ENCODE data around the gene NXPH4. TPM values are rescaled to one million over a fixed set of nuclear protein-coding genes. Genes with fewer than 3 reads are reported as not detected.

NXPH4 gene
- total RNA-seq, 4 donors from 2014 or later, result 7.1 to 26.0 (median 18.3) TPM

GRCh38 chr12:57198329-57198728, 18.3 kb upstream of the NXPH4 start:
- WGBS, result 93% methylated on average over 2 of the region's 17 CpGs
- TF ChIP-seq, protein P1, sequence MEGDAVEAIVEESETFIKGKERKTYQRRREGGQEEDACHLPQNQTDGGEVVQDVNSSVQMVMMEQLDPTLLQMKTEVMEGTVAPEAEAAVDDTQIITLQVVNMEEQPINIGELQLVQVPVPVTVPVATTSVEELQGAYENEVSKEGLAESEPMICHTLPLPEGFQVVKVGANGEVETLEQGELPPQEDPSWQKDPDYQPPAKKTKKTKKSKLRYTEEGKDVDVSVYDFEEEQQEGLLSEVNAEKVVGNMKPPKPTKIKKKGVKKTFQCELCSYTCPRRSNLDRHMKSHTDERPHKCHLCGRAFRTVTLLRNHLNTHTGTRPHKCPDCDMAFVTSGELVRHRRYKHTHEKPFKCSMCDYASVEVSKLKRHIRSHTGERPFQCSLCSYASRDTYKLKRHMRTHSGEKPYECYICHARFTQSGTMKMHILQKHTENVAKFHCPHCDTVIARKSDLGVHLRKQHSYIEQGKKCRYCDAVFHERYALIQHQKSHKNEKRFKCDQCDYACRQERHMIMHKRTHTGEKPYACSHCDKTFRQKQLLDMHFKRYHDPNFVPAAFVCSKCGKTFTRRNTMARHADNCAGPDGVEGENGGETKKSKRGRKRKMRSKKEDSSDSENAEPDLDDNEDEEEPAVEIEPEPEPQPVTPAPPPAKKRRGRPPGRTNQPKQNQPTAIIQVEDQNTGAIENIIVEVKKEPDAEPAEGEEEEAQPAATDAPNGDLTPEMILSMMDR (IDR thresholded peaks at IDR 0.05), result no peak
- TF ChIP-seq EP300 (IDR thresholded peaks at IDR 0.05) (no peak), POLR2AphosphoS5 (IDR thresholded peaks at IDR 0.05) (no peak), POLR2A (IDR thresholded peaks at IDR 0.05) (no peak)

DNA sequence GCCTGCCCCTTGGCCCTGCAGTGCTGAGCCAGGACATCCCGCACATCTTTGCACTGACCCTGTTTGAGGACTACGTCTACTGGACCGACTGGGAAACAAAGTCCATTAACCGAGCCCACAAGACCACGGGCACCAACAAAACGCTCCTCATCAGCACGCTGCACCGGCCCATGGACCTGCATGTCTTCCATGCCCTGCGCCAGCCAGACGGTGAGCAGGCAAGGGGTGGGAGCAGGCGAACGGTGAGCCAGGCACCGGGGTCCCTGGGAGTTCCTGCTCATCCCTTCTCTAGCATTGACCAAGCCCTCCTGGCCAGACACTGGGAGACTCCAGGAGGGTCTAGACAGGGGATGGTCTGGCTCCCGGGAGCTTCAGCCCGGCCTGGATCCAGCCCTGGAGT, 17.4 kb upstream of the NXPH4 start:
- no peaks in the 10 kb centered on the region for H3K4me1 ChIP-seq
- peaks cover 100% of the 10 kb centered on the region for H3K36me3 ChIP-seq
- H3K27ac ChIP-seq, result no peak overlapping the region
- WGBS, result 87% methylated on average over 7 of the region's 15 CpGs
- DNase-seq (ENCODE audit: low spot score in 2 of 2), result no peak
- H3K4me3 ChIP-seq, result no peak overlapping the region
- TF ChIP-seq POLR2A (IDR thresholded peaks at IDR 0.05) (no peak), EP300 (IDR thresholded peaks at IDR 0.05) (no peak), POLR2AphosphoS5 (IDR thresholded peaks at IDR 0.05) (no peak)
- TF ChIP-seq, protein P1 (IDR thresholded peaks at IDR 0.05), result no peak
- no peaks in the 10 kb centered on the region for H3K27me3 ChIP-seq
- H3K9me3 ChIP-seq, result no peaks in the 10 kb centered on the region

More at GRCh38 chr12:57198329-57198728, 18.3 kb upstream of the NXPH4 start:
- Histone ChIP-seq H3K4me1 (no peaks in the 10 kb centered on the region), H3K9me3 (no peaks in the 10 kb centered on the region), H3K4me3 (no peak overlapping the region), H3K27me3 (no peaks in the 10 kb centered on the region), H3K36me3 (peaks cover 100% of the 10 kb centered on the region), H3K27ac (no peak overlapping the region)
- DNase-seq (ENCODE audit: low spot score in 2 of 2), result no peak

DNA sequence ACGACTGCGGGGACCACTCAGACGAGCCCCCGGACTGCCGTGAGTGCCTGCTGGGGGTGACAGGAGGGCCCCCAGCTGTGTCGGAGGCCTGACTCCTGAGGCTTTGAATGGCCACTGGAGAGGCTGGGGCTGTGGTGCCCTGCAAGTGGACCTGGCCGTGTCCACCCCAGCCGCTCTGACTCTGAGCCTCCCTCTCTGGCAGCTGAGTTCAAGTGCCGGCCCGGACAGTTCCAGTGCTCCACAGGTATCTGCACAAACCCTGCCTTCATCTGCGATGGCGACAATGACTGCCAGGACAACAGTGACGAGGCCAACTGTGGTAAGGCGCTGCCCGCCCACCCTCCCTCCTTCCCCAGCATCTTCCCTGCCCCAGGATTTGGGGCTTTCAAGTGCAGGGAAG, 16.1 kb upstream of the NXPH4 start:
- H3K36me3 ChIP-seq, result peaks cover 100% of the 10 kb centered on the region
- no peak for DNase-seq (ENCODE audit: low spot score in 2 of 2)
- no peaks in the 10 kb centered on the region for H3K27me3 ChIP-seq
- H3K4me1 ChIP-seq, result no peaks in the 10 kb centered on the region
- H3K9me3 ChIP-seq, result no peaks in the 10 kb centered on the region
- TF ChIP-seq EP300 (IDR thresholded peaks at IDR 0.05), result no peak
- TF ChIP-seq POLR2A (IDR thresholded peaks at IDR 0.05), result no peak
- TF ChIP-seq, protein P1 (IDR thresholded peaks at IDR 0.05), result no peak
- no peak for TF ChIP-seq POLR2AphosphoS5 (IDR thresholded peaks at IDR 0.05)
- no peak overlapping the region for H3K27ac ChIP-seq
- H3K4me3 ChIP-seq, result no peak overlapping the region
- 98% methylated on average over 8 of the region's 15 CpGs for WGBS

DNA sequence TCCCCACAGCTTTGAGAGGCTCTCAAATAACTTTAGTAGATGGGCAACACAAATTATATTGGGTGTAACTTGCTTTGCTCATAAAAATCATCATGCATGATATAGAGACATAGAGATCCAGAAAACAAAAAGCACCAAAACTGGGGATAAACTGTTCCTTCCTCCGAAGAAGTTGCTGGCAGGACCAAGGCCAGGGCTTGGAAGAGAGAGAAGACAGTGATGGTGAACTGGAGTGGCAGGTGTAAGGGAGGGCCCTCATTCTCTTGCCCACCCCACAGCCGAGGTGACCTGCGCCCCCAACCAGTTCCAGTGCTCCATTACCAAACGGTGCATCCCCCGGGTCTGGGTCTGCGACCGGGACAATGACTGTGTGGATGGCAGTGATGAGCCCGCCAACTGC, 15.4 kb upstream of the NXPH4 start:
- H3K27me3 ChIP-seq, result no peaks in the 10 kb centered on the region
- WGBS, result 65% methylated on average over 8 of the region's 8 CpGs

DNA sequence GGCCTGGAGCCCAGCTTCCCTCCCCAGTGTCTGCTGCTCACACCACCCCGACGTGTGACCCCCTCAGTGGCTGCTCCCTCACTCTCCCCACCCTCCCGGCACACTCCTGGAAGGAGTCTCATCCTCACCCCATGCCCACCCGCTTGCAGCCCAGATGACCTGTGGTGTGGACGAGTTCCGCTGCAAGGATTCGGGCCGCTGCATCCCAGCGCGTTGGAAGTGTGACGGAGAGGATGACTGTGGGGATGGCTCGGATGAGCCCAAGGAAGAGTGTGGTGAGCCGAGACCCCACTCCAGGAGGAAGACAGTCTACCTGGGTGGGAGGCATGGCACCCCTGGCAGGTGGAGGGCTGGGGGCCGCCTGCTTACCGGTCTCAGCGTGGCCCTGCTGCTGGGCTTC, 15.0 kb upstream of the NXPH4 start:
- H3K27me3 ChIP-seq, result no peaks in the 10 kb centered on the region
- no peaks in the 10 kb centered on the region for H3K4me1 ChIP-seq
- H3K4me3 ChIP-seq, result no peak overlapping the region
- DNase-seq (ENCODE audit: low spot score in 2 of 2), result no peak
- 90% methylated on average over 15 of the region's 16 CpGs for WGBS
- no peak for TF ChIP-seq POLR2A (IDR thresholded peaks at IDR 0.05)
- TF ChIP-seq, protein P1 (IDR thresholded peaks at IDR 0.05), result no peak
- TF ChIP-seq POLR2AphosphoS5 (IDR thresholded peaks at IDR 0.05), result no peak
- no peaks in the 10 kb centered on the region for H3K9me3 ChIP-seq
- no peak overlapping the region for H3K27ac ChIP-seq
- H3K36me3 ChIP-seq, result peaks cover 100% of the 10 kb centered on the region

More for the DNA sequence above, 15.4 kb upstream of the NXPH4 start:
- no peak for TF ChIP-seq EP300 (IDR thresholded peaks at IDR 0.05)
- TF ChIP-seq, protein P1 (IDR thresholded peaks at IDR 0.05), result no peak
- no peak for TF ChIP-seq POLR2A (IDR thresholded peaks at IDR 0.05)
- no peak for TF ChIP-seq POLR2AphosphoS5 (IDR thresholded peaks at IDR 0.05)
- Histone ChIP-seq H3K9me3 (no peaks in the 10 kb centered on the region), H3K36me3 (peaks cover 100% of the 10 kb centered on the region), H3K4me3 (no peak overlapping the region), H3K27ac (no peak overlapping the region), H3K4me1 (no peaks in the 10 kb centered on the region)
- no peak for DNase-seq (ENCODE audit: low spot score in 2 of 2)

Data from suprapubic skin (tissue), 4 donors.